ENCODE results near the gene TBC1D24.

- no peak for TF ChIP-seq KDM4B (IDR thresholded peaks at IDR 0.05; ENCODE audit: borderline replicate concordance in 2 of 2, low read depth in 1 of 2)
- TF ChIP-seq POLR2A (conservative IDR thresholded peaks at IDR 0.05): no peak
- no peak for TF ChIP-seq MBD1 (CRISPR knock-in tag; IDR thresholded peaks at IDR 0.05)
- no peak for TF ChIP-seq CTCF (IDR thresholded peaks at IDR 0.05 in 2 of 3, conservative IDR thresholded peaks at IDR 0.05 in 1 of 3; ENCODE audit: insufficient read depth in 2 of 3, low read depth in 1 of 3, low read length in 3 of 3)
Observed at GRCh38 chr16:2535625-2536013, 60.7 kb downstream of the TBC1D24 start.
